ENCODE measurements around the gene SYNPR.

DNA sequence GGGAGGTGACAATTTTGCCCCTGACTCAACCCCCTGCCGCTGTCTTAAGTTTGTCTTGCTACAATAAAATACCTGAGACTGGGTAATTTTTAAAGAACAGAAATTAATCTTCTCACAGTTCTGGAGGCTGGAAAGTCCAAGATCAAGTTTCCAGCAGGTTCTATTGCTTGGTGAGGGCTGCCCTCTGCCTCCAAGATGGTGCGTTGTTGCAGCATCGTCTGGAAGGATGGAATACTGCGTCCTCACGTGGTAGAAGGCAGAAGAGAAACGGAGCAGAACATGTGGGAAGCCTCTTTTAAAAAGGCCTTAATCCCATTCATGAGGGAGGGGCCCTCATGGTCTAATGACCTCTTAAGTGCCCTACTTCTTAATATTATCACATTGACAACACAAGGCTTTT lies 287.1 kb downstream of the SYNPR start:
- TF ChIP-seq CTCF (IDR thresholded peaks at IDR 0.05; ENCODE audit: borderline replicate concordance, extremely low read depth, low read length, poor library complexity, severe bottlenecking) (no peak), EZH2 (IDR thresholded peaks at IDR 0.05; ENCODE audit: borderline replicate concordance, low read depth, low read length, severe bottlenecking) (no peak)
